NCI-H2196 (cell line): Measurements from ENCODE around the gene HDAC6.
A peak's percentile ranks its signal among the peaks of the same experiment; 100 is the strongest.
"Not testable (repeated sequence)": the region's sequence is repeated elsewhere in the genome, so short reads cannot be mapped to it uniquely, and the experiment has no call there.

Source experiments
- DNase-seq: peaks from one replicate; lab custom pipeline; 2025; ENCODE audit not compliant: unreplicated experiment; lab: John Stamatoyannopoulos, UW

HDAC6 gene

GRCh38 chrX:48824066-48824465 is 22.2 kb downstream of the HDAC6 start:
- DNase-seq, result no peak

DNA sequence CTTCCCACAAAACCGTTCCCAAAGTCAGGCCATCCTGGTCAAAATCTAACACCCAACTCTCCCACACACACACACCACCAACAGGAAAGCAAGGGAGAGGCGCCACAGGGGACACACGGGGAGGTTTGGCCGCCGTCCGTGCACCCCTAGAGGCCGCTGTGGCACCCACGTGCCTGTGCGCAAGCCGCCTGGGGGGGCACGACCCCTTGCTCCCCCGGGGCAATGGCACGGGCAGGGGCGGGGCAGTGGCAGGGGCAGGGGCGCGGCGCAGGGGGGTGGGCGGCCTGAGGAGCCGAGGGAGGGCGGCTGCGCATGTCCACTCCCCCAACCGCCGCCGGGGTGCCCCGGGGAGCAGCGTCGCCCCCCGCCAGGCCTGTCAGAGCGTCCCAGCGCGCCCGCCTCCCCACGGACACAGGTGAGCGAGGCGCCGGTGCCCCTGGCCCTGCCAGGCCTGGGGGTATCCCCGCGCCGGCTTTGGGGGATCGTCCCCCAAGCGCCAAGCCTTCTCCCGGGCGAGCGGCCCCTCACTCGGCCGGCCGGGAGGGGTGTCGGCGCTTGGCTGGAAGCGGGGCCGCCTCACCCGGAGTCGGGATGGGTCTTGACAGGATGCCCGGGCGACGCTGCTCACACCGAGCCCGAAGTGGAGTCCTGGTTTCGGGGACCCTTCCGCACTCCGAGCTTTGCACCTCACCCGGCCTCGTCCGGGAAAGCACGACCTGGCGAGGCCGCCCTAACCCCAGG is 24.4 kb downstream of the HDAC6 start, which contains the start of gene ERAS:
Gene ERAS (plus strand): TSS at position 379 of the 741 bp plus-strand sequence. CDS start 2,611 bp downstream, outside the sequence.
- DNase-seq, result no peak

DNA sequence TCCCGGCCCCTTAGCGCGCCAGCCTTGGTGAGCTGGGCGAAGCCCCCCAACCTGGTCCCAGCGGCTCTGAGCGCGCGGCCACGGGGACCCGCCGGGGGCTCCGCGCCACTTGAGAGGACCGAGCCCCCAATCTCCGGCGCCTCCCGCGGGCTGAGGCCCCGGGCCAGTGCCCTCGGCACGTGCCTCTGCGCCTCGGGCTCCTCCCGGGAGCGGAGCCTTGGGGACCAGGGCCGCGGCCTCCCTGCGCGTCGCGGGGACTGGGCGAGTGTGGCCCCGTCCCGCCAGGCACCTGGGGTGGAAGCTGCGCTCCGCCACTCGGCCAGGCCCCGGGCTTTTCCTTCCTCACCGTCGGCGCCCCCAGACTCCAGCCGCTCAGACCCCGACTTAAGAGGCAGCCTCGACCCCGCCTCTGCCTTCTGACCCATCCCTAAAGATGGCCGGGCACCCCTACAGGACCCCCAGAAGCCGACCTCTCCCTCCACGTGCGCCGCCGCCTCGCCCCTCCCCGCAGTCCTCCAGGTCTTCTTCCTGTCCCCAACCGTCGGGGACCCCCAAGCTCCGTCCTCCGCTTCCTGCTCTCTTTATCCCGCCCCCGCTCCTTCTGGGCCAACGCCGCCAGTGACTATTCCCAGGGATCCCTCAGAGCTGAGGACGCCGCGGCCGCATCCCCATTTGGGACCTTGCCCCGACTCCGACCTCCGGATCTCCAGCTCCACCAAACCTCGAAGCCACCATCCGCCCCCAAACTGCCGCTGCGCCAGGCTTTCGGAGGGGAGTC is 25.2 kb downstream of the HDAC6 start:
- no peak for DNase-seq

- no peak for DNase-seq
Observed at GRCh38 chrX:48827654-48827968, 25.7 kb downstream of the HDAC6 start.

DNA sequence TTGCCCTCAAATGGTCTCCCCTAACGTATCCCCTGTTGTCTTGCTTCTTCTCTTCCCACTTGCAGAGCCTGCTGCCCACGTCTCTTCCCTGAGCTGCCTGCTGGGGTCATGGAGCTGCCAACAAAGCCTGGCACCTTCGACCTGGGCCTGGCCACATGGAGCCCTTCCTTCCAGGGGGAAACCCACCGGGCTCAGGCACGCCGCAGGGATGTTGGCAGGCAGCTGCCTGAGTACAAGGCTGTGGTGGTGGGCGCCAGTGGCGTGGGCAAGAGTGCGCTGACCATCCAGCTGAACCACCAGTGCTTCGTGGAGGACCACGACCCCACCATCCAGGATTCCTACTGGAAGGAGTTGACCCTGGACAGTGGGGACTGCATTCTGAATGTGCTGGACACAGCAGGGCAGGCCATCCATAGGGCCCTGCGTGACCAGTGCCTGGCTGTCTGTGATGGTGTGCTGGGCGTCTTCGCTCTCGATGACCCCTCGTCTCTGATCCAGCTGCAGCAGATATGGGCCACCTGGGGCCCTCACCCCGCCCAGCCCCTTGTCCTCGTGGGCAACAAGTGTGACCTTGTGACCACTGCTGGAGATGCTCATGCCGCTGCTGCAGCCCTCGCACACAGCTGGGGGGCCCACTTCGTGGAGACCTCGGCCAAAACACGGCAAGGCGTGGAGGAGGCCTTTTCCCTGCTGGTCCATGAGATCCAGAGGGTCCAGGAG is 27.3 kb downstream of the HDAC6 start:
- no peak for DNase-seq

GRCh38 chrX:48831136-48831908 is 29.5 kb downstream of the HDAC6 start:
- DNase-seq, result no peak

DNA sequence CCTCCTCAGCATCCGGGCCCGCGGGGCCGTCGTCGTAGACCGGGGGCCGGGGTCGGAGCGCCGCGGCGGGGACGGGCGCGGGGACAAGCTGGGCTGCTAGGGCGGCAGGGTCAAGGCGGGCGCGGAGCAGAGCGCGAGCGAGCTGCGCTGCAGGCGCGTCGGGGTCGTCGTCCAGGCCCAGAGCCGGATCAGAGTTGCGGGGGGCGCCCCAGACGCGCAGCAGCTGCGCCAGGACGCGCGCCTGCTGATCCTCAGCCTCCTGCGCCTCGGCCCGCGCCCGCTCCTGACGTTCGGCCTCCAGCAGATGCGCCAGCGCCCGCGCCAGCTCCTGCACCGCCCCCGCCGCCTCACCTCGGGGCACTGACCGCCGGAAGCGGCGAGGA is 30.0 kb downstream of the HDAC6 start:
- DNase-seq, result no peak

DNA sequence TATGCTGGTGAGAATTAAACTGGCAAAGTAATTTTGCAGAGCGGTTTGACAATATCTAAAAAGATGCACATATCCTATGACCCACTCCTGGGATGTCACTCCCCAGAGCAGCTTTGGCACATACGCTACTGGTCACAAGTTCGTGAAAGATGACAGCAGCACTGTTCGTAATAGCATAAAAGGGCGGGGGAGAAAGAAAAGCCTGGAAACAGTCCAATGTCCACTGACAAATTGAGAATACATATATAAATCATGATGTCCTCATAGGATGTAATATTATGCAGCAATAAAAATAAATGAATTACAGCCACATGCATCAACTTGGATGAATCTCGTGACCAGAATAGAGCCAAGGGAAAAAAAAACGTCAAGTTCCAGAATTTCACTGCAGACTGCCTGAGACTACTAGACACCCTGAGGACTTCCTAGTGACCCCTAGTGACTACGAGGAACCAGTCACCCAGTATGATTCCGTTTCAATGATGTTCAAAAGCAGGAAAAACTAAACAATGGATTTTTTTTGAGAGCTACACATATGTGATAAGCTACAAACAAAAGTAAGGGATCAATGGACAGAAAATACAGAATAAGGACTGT is 31.8 kb downstream of the HDAC6 start:
- DNase-seq, result no peak

- DNase-seq, result no peak
Observed at GRCh38 chrX:48834383-48834709, 32.5 kb downstream of the HDAC6 start.

- peak; percentile 83 for DNase-seq
Observed at GRCh38 chrX:48835524-48836329, 33.9 kb downstream of the HDAC6 start, which contains the start of gene PCSK1N. Gene PCSK1N, minus strand, starts transcription at chrX:48835610. Its CDS starts 78 bp downstream, at chrX:48835532.

DNA sequence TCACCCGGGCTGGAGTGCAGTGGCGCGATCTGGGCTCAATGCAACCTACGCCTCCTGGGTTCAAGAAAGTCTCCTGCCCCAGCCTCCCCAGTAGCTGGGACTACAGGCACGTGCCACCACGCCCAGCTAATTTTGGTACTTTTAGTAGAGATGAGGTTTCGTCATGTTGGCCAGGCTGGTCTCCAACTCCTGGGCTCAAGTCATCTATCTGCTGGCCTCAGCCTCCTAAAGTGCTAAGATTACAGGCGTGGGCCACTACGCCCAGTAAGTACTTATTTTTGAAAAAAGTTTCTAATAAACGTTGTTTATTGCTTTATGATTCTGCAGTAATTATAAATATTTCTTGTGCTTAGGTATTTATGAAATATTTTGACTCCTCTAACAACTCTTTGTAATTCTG is 37.8 kb downstream of the HDAC6 start:
- no peak for DNase-seq

DNA sequence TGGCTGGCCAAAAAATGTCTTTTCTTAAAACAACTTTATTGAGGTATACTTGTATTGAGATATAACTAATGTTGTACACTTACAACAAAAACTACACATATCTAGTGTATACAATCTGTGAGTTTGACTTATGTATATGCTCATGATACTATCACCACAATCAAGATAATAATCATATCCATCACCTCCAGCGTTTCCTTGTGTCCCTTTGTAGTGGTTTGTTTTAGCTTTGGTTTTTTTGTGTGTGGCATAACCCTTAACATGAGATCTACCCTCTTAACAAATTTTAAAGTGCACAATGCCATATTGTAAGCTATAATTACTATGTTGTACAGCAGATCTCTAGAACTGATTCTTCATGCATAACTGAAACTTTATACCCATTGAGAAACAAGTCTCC is 47.0 kb downstream of the HDAC6 start:
- DNase-seq, result no peak

DNA sequence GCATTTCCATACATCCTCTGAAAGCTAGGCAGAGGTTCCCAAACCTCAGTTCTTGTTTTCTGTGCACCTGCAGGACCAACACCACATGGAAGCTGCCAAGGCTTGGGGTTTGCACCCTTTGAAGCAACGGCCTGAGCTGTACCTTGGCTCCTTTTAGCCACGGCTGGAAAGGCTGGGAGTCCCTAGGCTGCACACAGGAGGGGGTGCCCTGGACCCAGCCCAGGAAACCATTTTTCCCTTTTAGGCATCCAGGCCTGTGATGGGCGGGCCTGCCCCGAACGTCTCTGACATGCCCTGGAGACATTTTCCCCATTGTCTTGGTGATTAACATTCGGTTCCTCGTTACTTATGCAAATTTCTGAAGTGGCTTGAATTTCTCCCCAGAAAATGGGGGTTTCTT is 51.0 kb downstream of the HDAC6 start:
- no peak for DNase-seq

DNA sequence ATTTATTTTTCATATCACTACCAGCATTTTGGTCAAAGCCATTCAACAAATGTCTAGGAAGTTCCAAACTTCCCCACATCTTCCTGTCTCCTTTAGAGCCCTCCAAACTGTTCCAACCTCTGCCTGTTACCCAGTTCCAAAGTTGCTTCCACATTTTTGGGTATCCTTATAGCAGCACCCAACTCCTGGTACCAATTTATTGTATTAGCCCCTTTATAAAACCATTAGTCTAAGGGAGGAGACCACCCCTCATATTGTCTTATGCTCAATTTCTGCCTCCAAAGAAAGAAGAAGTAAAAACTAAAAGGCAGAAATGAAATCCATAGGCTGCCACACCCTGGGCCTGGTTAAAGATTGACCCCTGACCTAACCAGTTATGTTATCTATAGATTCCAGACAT is 51.6 kb downstream of the HDAC6 start:
- DNase-seq, result not testable (repeated sequence)

- not testable (repeated sequence) for DNase-seq
Observed at GRCh38 chrX:48854121-48854804, 52.4 kb downstream of the HDAC6 start.

GRCh38 chrX:48854898-48855297 is 53.0 kb downstream of the HDAC6 start:
- no peak for DNase-seq

- DNase-seq, result peak; percentile 22
Observed at GRCh38 chrX:48864210-48864609, 62.3 kb downstream of the HDAC6 start.

- DNase-seq, result not testable (repeated sequence)
Observed at GRCh38 chrX:48872017-48872416, 70.2 kb downstream of the HDAC6 start.
